DND-41 (cell line): ENCODE measurements around the gene MRPL11.
A peak's percentile ranks its signal among the peaks of the same experiment; 100 is the strongest.

Experiments used
- ATAC-seq: fragments of 200-7000 bp; cut with Tn5 transposase; 3 replicates; pipeline ENCODE4 v1.9.1; 2021; ENCODE audit warnings: low read depth; ENCODE audit not compliant: insufficient read depth
- DNase-seq: peaks from one replicate; pipeline ENCODE4 v3.0.0-alpha.2; 2020
- H2AFZ ChIP-seq: 2 replicates; pipeline ENCODE4 v1.6.0; 2012; ENCODE audit warnings: low read depth, low read length
- H3K27ac ChIP-seq: 2 replicates; pipeline ENCODE4 v1.5.1; 2012; ENCODE audit warnings: low read length, inconsistent platforms
- H3K27me3 ChIP-seq: fragments of 200-600 bp; sonication (generic); 2 replicates; pipeline ENCODE4 v1.6.0; 2012; ENCODE audit warnings: low read length, mild to moderate bottlenecking, inconsistent platforms; ENCODE audit not compliant: insufficient read depth, poor library complexity
- H3K36me3 ChIP-seq: 2 replicates; pipeline ENCODE4 v1.5.1; 2012; ENCODE audit warnings: low read length, inconsistent platforms; ENCODE audit not compliant: insufficient read depth
- H3K4me1 ChIP-seq: 2 replicates; pipeline ENCODE4 v1.5.1; 2012; ENCODE audit warnings: mild to moderate bottlenecking, low read length; ENCODE audit not compliant: insufficient read depth
- H3K4me2 ChIP-seq: 2 replicates; pipeline ENCODE4 v1.6.0; 2012; ENCODE audit warnings: mild to moderate bottlenecking, moderate library complexity, low read length, inconsistent platforms; ENCODE audit not compliant: insufficient read depth
- H3K4me3 ChIP-seq, 2 experiments: fragments of 200-600 bp in 1 of 2; shearing (Covaris generic) in 1 of 2; 2 replicates each; pipeline ENCODE4 v1.5.1; 2012 to 2016; ENCODE audit warnings: inconsistent platforms in 2 of 2, low read length in 2 of 2, mild to moderate bottlenecking in 2 of 2, low read depth in 1 of 2, moderate library complexity in 1 of 2
- H3K79me2 ChIP-seq: 2 replicates; pipeline ENCODE4 v1.6.0; 2012; ENCODE audit warnings: low read length, inconsistent platforms; ENCODE audit not compliant: insufficient read depth
- H3K9ac ChIP-seq: 2 replicates; pipeline ENCODE4 v1.6.0; 2012; ENCODE audit warnings: low read depth, mild to moderate bottlenecking, inconsistent platforms, low read length, moderate library complexity
- H3K9me3 ChIP-seq: 2 replicates; pipeline ENCODE4 v1.5.1; 2012; ENCODE audit warnings: low read length, moderate library complexity, mild to moderate bottlenecking, inconsistent platforms; ENCODE audit not compliant: insufficient read depth, severe bottlenecking
- H4K20me1 ChIP-seq: 2 replicates; pipeline ENCODE4 v1.6.0; 2012; ENCODE audit warnings: low read length; ENCODE audit not compliant: insufficient read depth
- CTCF ChIP-seq: IDR thresholded peaks from 2 replicates; pipeline ENCODE4 v1.5.1; 2012; ENCODE audit warnings: borderline replicate concordance, low read length, moderate library complexity, mild to moderate bottlenecking; ENCODE audit not compliant: poor library complexity, severe bottlenecking; ENCODE audit errors: extremely low read depth
- EZH2 ChIP-seq: IDR thresholded peaks from 3 replicates; pipeline ENCODE4 v1.6.1; 2012; ENCODE audit warnings: borderline replicate concordance, low read depth, mild to moderate bottlenecking, moderate library complexity, low read length, inconsistent platforms; ENCODE audit not compliant: severe bottlenecking

Gene MRPL11

GRCh38 chr11:66391322-66391721 is 47.3 kb downstream of the MRPL11 start:
- Histone ChIP-seq H3K36me3 (no peaks in the 10 kb centered on the region), H3K4me2 (no peak overlapping the region)
- DNase-seq: no peak

GRCh38 chr11:66388780-66389386 is 49.8 kb downstream of the MRPL11 start:
- peak; percentile 82 for DNase-seq
- TF ChIP-seq EZH2 (no peak), CTCF (peak; percentile 94)
- Histone ChIP-seq H3K4me2 (no peak overlapping the region), H4K20me1 (no peaks in the 10 kb centered on the region), H3K4me3 (no peak overlapping the region), H3K27me3 (no peaks in the 10 kb centered on the region), H3K9ac (no peak overlapping the region), H3K4me1 (peaks cover 10% of the 10 kb centered on the region), H3K36me3 (no peaks in the 10 kb centered on the region), H3K9me3 (no peaks in the 10 kb centered on the region), H3K27ac (no peak overlapping the region), H3K79me2 (no peaks in the 10 kb centered on the region), H2AFZ (no peak overlapping the region; the same call in 1 of the 2 replicates)
- peak; percentile 86 for ATAC-seq

More at GRCh38 chr11:66391322-66391721, 47.3 kb downstream of the MRPL11 start:
- H3K4me3 ChIP-seq: no peak overlapping the region
- H3K9me3 ChIP-seq: no peaks in the 10 kb centered on the region
- H3K9ac ChIP-seq: no peak overlapping the region
- H3K27ac ChIP-seq: no peak overlapping the region
- peaks cover 6% of the 10 kb centered on the region for H3K4me1 ChIP-seq
- no peak for ATAC-seq
- H2AFZ ChIP-seq: no peak overlapping the region
- no peaks in the 10 kb centered on the region for H3K27me3 ChIP-seq
- no peaks in the 10 kb centered on the region for H4K20me1 ChIP-seq
- TF ChIP-seq CTCF (no peak), EZH2 (no peak)
- no peaks in the 10 kb centered on the region for H3K79me2 ChIP-seq

GRCh38 chr11:66386171-66387069 is 52.2 kb downstream of the MRPL11 start:
- H3K9ac ChIP-seq: peak overlapping the region; percentile 44; the same call in 1 of the 2 replicates
- 0 out of 2 replicates have a peak overlapping the region, but pooled peaks have one; percentile 46 for H3K27ac ChIP-seq
- H3K4me2 ChIP-seq: peak overlapping the region; percentile 72
- no peaks in the 10 kb centered on the region for H3K79me2 ChIP-seq
- peak overlapping the region in 1 of 2 experiments; percentile 48; a peak in 2 of 4 replicates for H3K4me3 ChIP-seq
- no peak for TF ChIP-seq EZH2
- TF ChIP-seq CTCF: peak; percentile 99
- H3K27me3 ChIP-seq: no peaks in the 10 kb centered on the region
- H2AFZ ChIP-seq: peak overlapping the region; percentile 89
- DNase-seq (peak; percentile 83), ATAC-seq (peak; percentile 86)
- H3K9me3 ChIP-seq: no peaks in the 10 kb centered on the region
- no peaks in the 10 kb centered on the region for H3K36me3 ChIP-seq
- peaks cover 10% of the 10 kb centered on the region for H3K4me1 ChIP-seq
- no peaks in the 10 kb centered on the region for H4K20me1 ChIP-seq
